Lower leg skin (tissue), 3 donors: Measurements from ENCODE around the gene SLC28A3.

Experiments used
- POLR2A ChIP-seq, 2 donors: fragments of 450-650 bp; IDR thresholded peaks; one replicate each; pipeline ENCODE4 v1.6.1; 2016 to 2017; ENCODE audit warnings: antibody characterized with exemption in 2 of 2, mild to moderate bottlenecking in 1 of 2, moderate library complexity in 1 of 2
- TF ChIP-seq, protein P1 (sequence below), 3 donors: fragments of 450-650 bp; IDR thresholded peaks; one replicate each; pipeline ENCODE4 v1.5.1; 2016; ENCODE audit warnings: antibody characterized with exemption in 3 of 3, mild to moderate bottlenecking in 3 of 3, moderate library complexity in 2 of 3

GRCh38 chr9:84271921-84272556 is 68.5 kb downstream of the SLC28A3 start:
- TF ChIP-seq POLR2A (IDR thresholded peaks at IDR 0.05) = no peak
- TF ChIP-seq, protein P1, sequence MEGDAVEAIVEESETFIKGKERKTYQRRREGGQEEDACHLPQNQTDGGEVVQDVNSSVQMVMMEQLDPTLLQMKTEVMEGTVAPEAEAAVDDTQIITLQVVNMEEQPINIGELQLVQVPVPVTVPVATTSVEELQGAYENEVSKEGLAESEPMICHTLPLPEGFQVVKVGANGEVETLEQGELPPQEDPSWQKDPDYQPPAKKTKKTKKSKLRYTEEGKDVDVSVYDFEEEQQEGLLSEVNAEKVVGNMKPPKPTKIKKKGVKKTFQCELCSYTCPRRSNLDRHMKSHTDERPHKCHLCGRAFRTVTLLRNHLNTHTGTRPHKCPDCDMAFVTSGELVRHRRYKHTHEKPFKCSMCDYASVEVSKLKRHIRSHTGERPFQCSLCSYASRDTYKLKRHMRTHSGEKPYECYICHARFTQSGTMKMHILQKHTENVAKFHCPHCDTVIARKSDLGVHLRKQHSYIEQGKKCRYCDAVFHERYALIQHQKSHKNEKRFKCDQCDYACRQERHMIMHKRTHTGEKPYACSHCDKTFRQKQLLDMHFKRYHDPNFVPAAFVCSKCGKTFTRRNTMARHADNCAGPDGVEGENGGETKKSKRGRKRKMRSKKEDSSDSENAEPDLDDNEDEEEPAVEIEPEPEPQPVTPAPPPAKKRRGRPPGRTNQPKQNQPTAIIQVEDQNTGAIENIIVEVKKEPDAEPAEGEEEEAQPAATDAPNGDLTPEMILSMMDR (IDR thresholded peaks at IDR 0.05) = no peak
